ENCODE results near the gene FGF16.
"Not testable (repeated sequence)": the region's sequence is repeated elsewhere in the genome, so short reads cannot be mapped to it uniquely, and the experiment has no call there.

The FGF16 gene

GRCh38 chrX:77446908-77447652 is at the start of gene FGF16:
FGF16 (plus strand) TSS chrX:77447389; CDS start chrX:77447675, 286 bp downstream.
- Histone ChIP-seq H3K9ac (ENCODE audit: low read length in 5 of 5) (peak within 1 kb of the TSS in 2 of 5 donors; percentile 21 to 36), H3K36me3 (ENCODE audit: control insufficient read depth in 5 of 5, insufficient read depth in 5 of 5, low read length in 5 of 5) (no peaks in the 10 kb centered on the region), H3K9me3 (ENCODE audit: control insufficient read depth in 5 of 5, low read length in 5 of 5) (no peaks in the 10 kb centered on the region), H3K27ac (ENCODE audit: low read depth, low read length) (no peak within 1 kb of the TSS), H3K4me1 (ENCODE audit: control insufficient read depth in 5 of 5, insufficient read depth in 5 of 5, low read length in 5 of 5) (peaks cover 0 to 56% (median 29%) of the 10 kb centered on the region in 5 donors), H3K27me3 (ENCODE audit: control insufficient read depth in 5 of 5, insufficient read depth in 4 of 5, low read length in 5 of 5) (peaks cover 3 to 27% (median 9%) of the 10 kb centered on the region in 5 donors), H3K4me3 (ENCODE audit: low read depth in 1 of 5, low read length in 5 of 5) (peak within 1 kb of the TSS; percentile 41 to 58 (median 54))

GRCh38 chrX:77398330-77398954 is 48.7 kb upstream of the FGF16 start:
- Histone ChIP-seq H3K9ac (ENCODE audit: low read length in 5 of 5) (no peak overlapping the region), H3K27me3 (ENCODE audit: control insufficient read depth in 5 of 5, insufficient read depth in 4 of 5, low read length in 5 of 5) (peaks cover 0 to 3% (median 0%) of the 10 kb centered on the region in 5 donors), H3K27ac (ENCODE audit: low read depth, low read length) (no peak overlapping the region), H3K9me3 (ENCODE audit: control insufficient read depth in 5 of 5, low read length in 5 of 5) (no peaks in the 10 kb centered on the region), H3K4me3 (ENCODE audit: low read depth in 1 of 5, low read length in 5 of 5) (no peak overlapping the region), H3K36me3 (ENCODE audit: control insufficient read depth in 5 of 5, insufficient read depth in 5 of 5, low read length in 5 of 5) (no peaks in the 10 kb centered on the region), H3K4me1 (ENCODE audit: control insufficient read depth in 5 of 5, insufficient read depth in 5 of 5, low read length in 5 of 5) (no peaks in the 10 kb centered on the region)

GRCh38 chrX:77404419-77404818 is 42.8 kb upstream of the FGF16 start:
- Histone ChIP-seq H3K4me1 (ENCODE audit: control insufficient read depth in 5 of 5, insufficient read depth in 5 of 5, low read length in 5 of 5) (no peaks in the 10 kb centered on the region), H3K27me3 (ENCODE audit: control insufficient read depth in 5 of 5, insufficient read depth in 4 of 5, low read length in 5 of 5) (no peaks in the 10 kb centered on the region), H3K27ac (ENCODE audit: low read depth, low read length) (no peak overlapping the region), H3K9me3 (ENCODE audit: control insufficient read depth in 5 of 5, low read length in 5 of 5) (no peaks in the 10 kb centered on the region), H3K36me3 (ENCODE audit: control insufficient read depth in 5 of 5, insufficient read depth in 5 of 5, low read length in 5 of 5) (no peaks in the 10 kb centered on the region), H3K4me3 (ENCODE audit: low read depth in 1 of 5, low read length in 5 of 5) (no peak overlapping the region), H3K9ac (ENCODE audit: low read length in 5 of 5) (no peak overlapping the region)

- H3K36me3 ChIP-seq (ENCODE audit: control insufficient read depth in 5 of 5, insufficient read depth in 5 of 5, low read length in 5 of 5); H3K27ac ChIP-seq (ENCODE audit: low read depth, low read length); H3K4me3 ChIP-seq (ENCODE audit: low read depth in 1 of 5, low read length in 5 of 5); H3K9me3 ChIP-seq (ENCODE audit: control insufficient read depth in 5 of 5, low read length in 5 of 5); H3K9ac ChIP-seq (ENCODE audit: low read length in 5 of 5); H3K4me1 ChIP-seq (ENCODE audit: control insufficient read depth in 5 of 5, insufficient read depth in 5 of 5, low read length in 5 of 5); H3K27me3 ChIP-seq (ENCODE audit: control insufficient read depth in 5 of 5, insufficient read depth in 4 of 5, low read length in 5 of 5): not testable (repeated sequence)
These were observed 39.4 kb upstream of the FGF16 start for GRCh38 chrX:77407821-77408220.

GRCh38 chrX:77412631-77413030 is 34.6 kb upstream of the FGF16 start:
- no peak overlapping the region for H3K4me3 ChIP-seq (ENCODE audit: low read depth in 1 of 5, low read length in 5 of 5)
- H3K9me3 ChIP-seq (ENCODE audit: control insufficient read depth in 5 of 5, low read length in 5 of 5): peaks cover 0 to 6% (median 0%) of the 10 kb centered on the region in 5 donors
- no peaks in the 10 kb centered on the region for H3K36me3 ChIP-seq (ENCODE audit: control insufficient read depth in 5 of 5, insufficient read depth in 5 of 5, low read length in 5 of 5)
- no peak overlapping the region for H3K27ac ChIP-seq (ENCODE audit: low read depth, low read length)
- H3K9ac ChIP-seq (ENCODE audit: low read length in 5 of 5): no peak overlapping the region
- no peaks in the 10 kb centered on the region for H3K4me1 ChIP-seq (ENCODE audit: control insufficient read depth in 5 of 5, insufficient read depth in 5 of 5, low read length in 5 of 5)
- peaks cover 0 to 6% (median 0%) of the 10 kb centered on the region in 5 donors for H3K27me3 ChIP-seq (ENCODE audit: control insufficient read depth in 5 of 5, insufficient read depth in 4 of 5, low read length in 5 of 5)

- Histone ChIP-seq H3K36me3 (ENCODE audit: control insufficient read depth in 5 of 5, insufficient read depth in 5 of 5, low read length in 5 of 5) (no peaks in the 10 kb centered on the region), H3K9me3 (ENCODE audit: control insufficient read depth in 5 of 5, low read length in 5 of 5) (peaks cover 0 to under 1% (median 0%) of the 10 kb centered on the region in 5 donors), H3K27me3 (ENCODE audit: control insufficient read depth in 5 of 5, insufficient read depth in 4 of 5, low read length in 5 of 5) (peaks cover 0 to 6% (median 3%) of the 10 kb centered on the region in 5 donors), H3K9ac (ENCODE audit: low read length in 5 of 5) (no peak overlapping the region), H3K27ac (ENCODE audit: low read depth, low read length) (no peak overlapping the region), H3K4me1 (ENCODE audit: control insufficient read depth in 5 of 5, insufficient read depth in 5 of 5, low read length in 5 of 5) (no peaks in the 10 kb centered on the region), H3K4me3 (ENCODE audit: low read depth in 1 of 5, low read length in 5 of 5) (no peak overlapping the region)
These were observed 32.0 kb upstream of the FGF16 start for GRCh38 chrX:77415161-77415560.

- peaks cover 0 to 6% (median 3%) of the 10 kb centered on the region in 5 donors for H3K27me3 ChIP-seq (ENCODE audit: control insufficient read depth in 5 of 5, insufficient read depth in 4 of 5, low read length in 5 of 5)
- H3K27ac ChIP-seq (ENCODE audit: low read depth, low read length): no peak overlapping the region
- H3K4me1 ChIP-seq (ENCODE audit: control insufficient read depth in 5 of 5, insufficient read depth in 5 of 5, low read length in 5 of 5): no peaks in the 10 kb centered on the region
- no peak overlapping the region for H3K4me3 ChIP-seq (ENCODE audit: low read depth in 1 of 5, low read length in 5 of 5)
- H3K9ac ChIP-seq (ENCODE audit: low read length in 5 of 5): no peak overlapping the region
- no peaks in the 10 kb centered on the region for H3K36me3 ChIP-seq (ENCODE audit: control insufficient read depth in 5 of 5, insufficient read depth in 5 of 5, low read length in 5 of 5)
- peaks cover 0 to 2% (median 0%) of the 10 kb centered on the region in 5 donors for H3K9me3 ChIP-seq (ENCODE audit: control insufficient read depth in 5 of 5, low read length in 5 of 5)
These were observed 31.3 kb upstream of the FGF16 start for GRCh38 chrX:77415882-77416281.

- Histone ChIP-seq H3K9me3 (ENCODE audit: control insufficient read depth in 5 of 5, low read length in 5 of 5) (peaks cover 0 to 6% (median 0%) of the 10 kb centered on the region in 5 donors), H3K4me3 (ENCODE audit: low read depth in 1 of 5, low read length in 5 of 5) (no peak overlapping the region), H3K27ac (ENCODE audit: low read depth, low read length) (no peak overlapping the region), H3K36me3 (ENCODE audit: control insufficient read depth in 5 of 5, insufficient read depth in 5 of 5, low read length in 5 of 5) (no peaks in the 10 kb centered on the region), H3K27me3 (ENCODE audit: control insufficient read depth in 5 of 5, insufficient read depth in 4 of 5, low read length in 5 of 5) (peaks cover 0 to 7% (median 3%) of the 10 kb centered on the region in 5 donors), H3K4me1 (ENCODE audit: control insufficient read depth in 5 of 5, insufficient read depth in 5 of 5, low read length in 5 of 5) (peaks cover 0 to under 1% (median 0%) of the 10 kb centered on the region in 5 donors), H3K9ac (ENCODE audit: low read length in 5 of 5) (no peak overlapping the region)
These were observed 24.1 kb upstream of the FGF16 start for GRCh38 chrX:77422891-77423648.

GRCh38 chrX:77426811-77427210 is 20.4 kb upstream of the FGF16 start:
- H3K4me1 ChIP-seq (ENCODE audit: control insufficient read depth in 5 of 5, insufficient read depth in 5 of 5, low read length in 5 of 5): peaks cover 0 to 11% (median 7%) of the 10 kb centered on the region in 5 donors
- no peaks in the 10 kb centered on the region for H3K9me3 ChIP-seq (ENCODE audit: control insufficient read depth in 5 of 5, low read length in 5 of 5)
- H3K27ac ChIP-seq (ENCODE audit: low read depth, low read length): no peak overlapping the region
- no peak overlapping the region for H3K9ac ChIP-seq (ENCODE audit: low read length in 5 of 5)
- no peak overlapping the region for H3K4me3 ChIP-seq (ENCODE audit: low read depth in 1 of 5, low read length in 5 of 5)
- peaks cover 0 to 6% (median 3%) of the 10 kb centered on the region in 5 donors for H3K27me3 ChIP-seq (ENCODE audit: control insufficient read depth in 5 of 5, insufficient read depth in 4 of 5, low read length in 5 of 5)
- H3K36me3 ChIP-seq (ENCODE audit: control insufficient read depth in 5 of 5, insufficient read depth in 5 of 5, low read length in 5 of 5): no peaks in the 10 kb centered on the region

GRCh38 chrX:77427611-77428010 is 19.6 kb upstream of the FGF16 start:
- Histone ChIP-seq H3K9ac (ENCODE audit: low read length in 5 of 5) (no peak overlapping the region), H3K36me3 (ENCODE audit: control insufficient read depth in 5 of 5, insufficient read depth in 5 of 5, low read length in 5 of 5) (no peaks in the 10 kb centered on the region), H3K27ac (ENCODE audit: low read depth, low read length) (peak overlapping the region; percentile 2), H3K4me1 (ENCODE audit: control insufficient read depth in 5 of 5, insufficient read depth in 5 of 5, low read length in 5 of 5) (peaks cover 0 to 11% (median 7%) of the 10 kb centered on the region in 5 donors), H3K9me3 (ENCODE audit: control insufficient read depth in 5 of 5, low read length in 5 of 5) (no peaks in the 10 kb centered on the region), H3K4me3 (ENCODE audit: low read depth in 1 of 5, low read length in 5 of 5) (no peak overlapping the region), H3K27me3 (ENCODE audit: control insufficient read depth in 5 of 5, insufficient read depth in 4 of 5, low read length in 5 of 5) (peaks cover 0 to 6% (median under 1%) of the 10 kb centered on the region in 5 donors)
